Measurements from ENCODE around the gene TOP3B.

The TOP3B gene

GRCh38 chr22:21932347-21932746 is 50.2 kb downstream of the TOP3B start:
- TF ChIP-seq CTCF (IDR thresholded peaks at IDR 0.05; ENCODE audit: insufficient read depth, low read depth, low read length, missing control alignments): no peak

GRCh38 chr22:21931056-21931455 is 51.5 kb downstream of the TOP3B start:
- H3K4me3 ChIP-seq (ENCODE audit: low read depth, low read length): no peak overlapping the region
- TF ChIP-seq CTCF (IDR thresholded peaks at IDR 0.05; ENCODE audit: insufficient read depth, low read depth, low read length, missing control alignments): no peak
- no peak for DNase-seq (ENCODE audit: low read depth)

More at GRCh38 chr22:21932347-21932746, 50.2 kb downstream of the TOP3B start:
- DNase-seq (ENCODE audit: low read depth): no peak
- H3K4me3 ChIP-seq (ENCODE audit: low read depth, low read length): no peak overlapping the region

GRCh38 chr22:21929253-21929652 is 53.3 kb downstream of the TOP3B start:
- TF ChIP-seq CTCF (IDR thresholded peaks at IDR 0.05; ENCODE audit: insufficient read depth, low read depth, low read length, missing control alignments): no peak
- DNase-seq (ENCODE audit: low read depth): no peak
- H3K4me3 ChIP-seq (ENCODE audit: low read depth, low read length): no peak overlapping the region

GRCh38 chr22:21928048-21928447 is 54.5 kb downstream of the TOP3B start:
- no peak for DNase-seq (ENCODE audit: low read depth)

GRCh38 chr22:21927174-21927823 is 55.3 kb downstream of the TOP3B start:
- H3K4me3 ChIP-seq (ENCODE audit: low read depth, low read length): no peak overlapping the region
- no peak for TF ChIP-seq CTCF (IDR thresholded peaks at IDR 0.05; ENCODE audit: insufficient read depth, low read depth, low read length, missing control alignments)
- DNase-seq (ENCODE audit: low read depth): no peak

More at GRCh38 chr22:21928048-21928447, 54.5 kb downstream of the TOP3B start:
- no peak for TF ChIP-seq CTCF (IDR thresholded peaks at IDR 0.05; ENCODE audit: insufficient read depth, low read depth, low read length, missing control alignments)
- no peak overlapping the region for H3K4me3 ChIP-seq (ENCODE audit: low read depth, low read length)

- no peak for TF ChIP-seq CTCF (IDR thresholded peaks at IDR 0.05; ENCODE audit: insufficient read depth, low read depth, low read length, missing control alignments)
- no peak overlapping the region for H3K4me3 ChIP-seq (ENCODE audit: low read depth, low read length)
- DNase-seq (ENCODE audit: low read depth): no peak
These were observed 55.9 kb downstream of the TOP3B start for GRCh38 chr22:21926728-21927127.

- DNase-seq (ENCODE audit: low read depth): no peak
- no peak for TF ChIP-seq CTCF (IDR thresholded peaks at IDR 0.05; ENCODE audit: insufficient read depth, low read depth, low read length, missing control alignments)
- H3K4me3 ChIP-seq (ENCODE audit: low read depth, low read length): no peak overlapping the region
These were observed 59.4 kb downstream of the TOP3B start for GRCh38 chr22:21923163-21923561.
